T-helper 1 cell (primary cell): Measurements from ENCODE around the gene CNTN5.
"Not testable (repeated sequence)": the region's sequence is repeated elsewhere in the genome, so short reads cannot be mapped to it uniquely, and the experiment has no call there.

Experiments used
- DNase-seq, 5 donors: peaks; one replicate each; pipeline ENCODE4 v3.0.0-alpha.2; 2012 to 2020

CNTN5 gene

GRCh38 chr11:100247704-100248103 lies 1227.0 kb downstream of the CNTN5 start:
- DNase-seq = no peak

GRCh38 chr11:100257238-100257803 lies 1236.6 kb downstream of the CNTN5 start:
- DNase-seq = not testable (repeated sequence)

- no peak for DNase-seq
Measured at GRCh38 chr11:100269516-100269915, 1248.8 kb downstream of the CNTN5 start.

GRCh38 chr11:100273066-100273815 lies 1252.5 kb downstream of the CNTN5 start:
- DNase-seq = no peak

- DNase-seq = not testable (repeated sequence)
Measured at GRCh38 chr11:100274466-100274865, 1253.7 kb downstream of the CNTN5 start.

- DNase-seq = no peak
Measured at GRCh38 chr11:100294748-100295147, 1274.0 kb downstream of the CNTN5 start.

GRCh38 chr11:100296051-100296679 lies 1275.4 kb downstream of the CNTN5 start:
- DNase-seq = no peak

- no peak for DNase-seq
Measured at GRCh38 chr11:100297516-100297915, 1276.8 kb downstream of the CNTN5 start.

- DNase-seq = no peak
Measured at GRCh38 chr11:100302824-100303223, 1282.1 kb downstream of the CNTN5 start.

- DNase-seq = no peak
Measured at GRCh38 chr11:100303897-100304296, 1283.1 kb downstream of the CNTN5 start.

- no peak for DNase-seq
Measured at GRCh38 chr11:100308202-100308601, 1287.5 kb downstream of the CNTN5 start.

GRCh38 chr11:100315946-100316345 lies 1295.2 kb downstream of the CNTN5 start:
- no peak for DNase-seq

GRCh38 chr11:100316952-100317351 lies 1296.2 kb downstream of the CNTN5 start:
- DNase-seq = no peak

GRCh38 chr11:100319691-100320090 lies 1298.9 kb downstream of the CNTN5 start:
- no peak for DNase-seq

GRCh38 chr11:100328626-100329340 lies 1308.0 kb downstream of the CNTN5 start:
- DNase-seq = no peak

- DNase-seq = no peak
Measured at GRCh38 chr11:100329352-100329751, 1308.6 kb downstream of the CNTN5 start.

GRCh38 chr11:100336873-100337272 lies 1316.1 kb downstream of the CNTN5 start:
- no peak for DNase-seq

- DNase-seq = no peak
Measured at GRCh38 chr11:100338144-100338840, 1317.5 kb downstream of the CNTN5 start.

- DNase-seq = no peak
Measured at GRCh38 chr11:100340466-100341319, 1319.9 kb downstream of the CNTN5 start.

- DNase-seq = no peak
Measured at GRCh38 chr11:100353083-100353482, 1332.3 kb downstream of the CNTN5 start.

GRCh38 chr11:100354736-100355135 lies 1334.0 kb downstream of the CNTN5 start:
- no peak for DNase-seq

- DNase-seq = no peak
Measured at GRCh38 chr11:100356035-100356434, 1335.3 kb downstream of the CNTN5 start.
